K562 (cell line): ENCODE measurements around the gene EEF1A1. TPM values are rescaled to one million over a fixed set of nuclear protein-coding genes. Genes with fewer than 3 reads are reported as not detected.
A peak's percentile ranks its signal among the peaks of the same experiment; 100 is the strongest.

Experiments
- ATAC-seq: fragments of 200-7000 bp; cut with Tn5 transposase; 3 replicates; pipeline ENCODE4 v1.9.1; 2020; ENCODE audit warnings: moderate library complexity
- BruUV-seq: library from RNA; stranded (reverse); fragments of 400-500 nt; replicated peaks from 2 replicates; lab custom pipeline; 2021; lab: Mats Ljungman, UMichigan
- CTCF ChIA-PET: fragments of 300-600 bp; formaldehyde crosslinking; extraction: SDS; loops from one replicate; lab custom pipeline; 2021; ENCODE audit warnings: low intra/inter-chr PET ratio; lab: Yijun Ruan, JAX
- POLR2A ChIA-PET: fragments of 300-600, 350-650 bp; sonication (Branson Sonifier 250); formaldehyde crosslinking; extraction: SDS; loops from one replicate; lab custom pipeline; 2021; ENCODE audit warnings: antibody characterized with exemption, inconsistent platforms; lab: Yijun Ruan, JAX
- DNase-seq, 4 experiments: peaks; one replicate each; pipeline versions ENCODE4 v3.0.0 to v3.0.0-alpha.2; 2011 to 2018; ENCODE audit warnings: low spot score in 3 of 4, mixed read lengths in 3 of 4; ENCODE audit errors: extremely low read depth in 1 of 4
- FAIRE-seq: peaks from 2 replicates; lab custom pipeline; 2011; peaks lifted over from hg19 to GRCh38; lab: Jason Lieb, UNC
- H2AFZ ChIP-seq: 2 replicates; pipeline ENCODE4 v1.6.0; 2011; ENCODE audit warnings: low read depth, low read length, control low read depth, inconsistent platforms
- H3K27ac ChIP-seq: fragments of 200-600 bp; 3 replicates; pipeline ENCODE4 v1.8.0; 2011; ENCODE audit warnings: low read depth, mild to moderate bottlenecking, control low read depth, inconsistent platforms, low read length, moderate library complexity, mixed read lengths; ENCODE audit errors: extremely low read depth
- H3K27me3 ChIP-seq, 2 experiments: fragments of 300-600 bp in 1 of 2; 2 replicates in 1 of 2; 3 replicates in 1 of 2; pipeline versions ENCODE4 v1.6.0 to v1.8.0; 2011; ENCODE audit warnings: inconsistent platforms in 2 of 2, low read length in 2 of 2, mild to moderate bottlenecking in 1 of 2, mixed read lengths in 1 of 2, moderate library complexity in 1 of 2; ENCODE audit not compliant: control insufficient read depth in 2 of 2, insufficient read depth in 2 of 2
- H3K36me3 ChIP-seq: fragments of 300-600 bp; 3 replicates; pipeline ENCODE4 v1.8.0; 2011; ENCODE audit warnings: mild to moderate bottlenecking, low read length, inconsistent platforms; ENCODE audit not compliant: control insufficient read depth, insufficient read depth
- H3K4me1 ChIP-seq, 2 experiments: fragments of 200-600 bp in 1 of 2; replicated peaks in 1 of 2; 2 replicates in 1 of 2; 3 replicates in 1 of 2; pipeline versions ENCODE4 v1.5.1 to v1.8.0; 2011; ENCODE audit warnings: inconsistent platforms in 2 of 2, low read length in 2 of 2, mild to moderate bottlenecking in 1 of 2, mixed read lengths in 1 of 2, moderate library complexity in 1 of 2; ENCODE audit not compliant: control insufficient read depth in 2 of 2, insufficient read depth in 2 of 2
- H3K4me2 ChIP-seq: 2 replicates; pipeline ENCODE4 v1.6.1; 2011; ENCODE audit warnings: low read length, control low read depth, inconsistent platforms, mixed read lengths; ENCODE audit not compliant: insufficient read depth
- H3K4me3 ChIP-seq: fragments of 200-600 bp; sonication (generic), shearing (Covaris generic); 2 replicates; pipeline ENCODE4 v1.5.1; 2016; ENCODE audit warnings: control low read depth, inconsistent platforms
- H3K79me2 ChIP-seq: fragments of 200-600 bp; 3 replicates; pipeline ENCODE4 v1.8.0; 2011; ENCODE audit warnings: low read length, inconsistent platforms; ENCODE audit not compliant: control insufficient read depth, insufficient read depth
- H3K9ac ChIP-seq, 2 experiments: 2 replicates each; pipeline versions ENCODE4 v1.6.0 to v1.6.1; 2011; ENCODE audit warnings: low read depth in 2 of 2, low read length in 2 of 2, control low read depth in 1 of 2, inconsistent platforms in 1 of 2, mild to moderate bottlenecking in 1 of 2, mixed read lengths in 1 of 2; ENCODE audit not compliant: insufficient read depth in 1 of 2
- H3K9me1 ChIP-seq: one replicate; pipeline ENCODE4 v1.6.0; 2011; ENCODE audit warnings: inconsistent platforms, mild to moderate bottlenecking, low read length, moderate library complexity; ENCODE audit not compliant: control insufficient read depth, insufficient read depth
- H3K9me3 ChIP-seq: replicated peaks from 2 replicates; pipeline ENCODE4 v1.5.1; 2011; ENCODE audit warnings: low read depth, low read length, inconsistent platforms; ENCODE audit not compliant: control insufficient read depth, insufficient read depth
- H4K20me1 ChIP-seq: replicated peaks from 2 replicates; pipeline ENCODE4 v1.6.1; 2011; ENCODE audit warnings: low read length, inconsistent platforms, mixed read lengths; ENCODE audit not compliant: control insufficient read depth, insufficient read depth
- CEBPB ChIP-seq: fragments of 450-650 bp; IDR thresholded peaks from 2 replicates; pipeline ENCODE4 v1.6.1; 2016; ENCODE audit warnings: missing genetic modification characterization, missing compliant biosample characterization
- CEBPG ChIP-seq, 3 experiments: fragments of 200-800 bp in 1 of 3; sonication (Bioruptor generic) in 1 of 3; sonication (generic) in 1 of 3; formaldehyde crosslinking in 1 of 3; IDR thresholded peaks in 2 of 3; conservative IDR thresholded peaks in 1 of 3; 2 replicates each; pipeline versions ENCODE4 v1.6.1 to v1.8.0; 2016 to 2022; ENCODE audit warnings: missing compliant biosample characterization in 2 of 3, missing genetic modification characterization in 2 of 3, mild to moderate bottlenecking in 1 of 3, missing genetic modification reagents in 1 of 3
- NCOA1 ChIP-seq: fragments of 450-650 bp; IDR thresholded peaks from 2 replicates; pipeline ENCODE4 v1.6.1; 2016; ENCODE audit warnings: low read depth
- SAFB2 ChIP-seq: fragments of 200-400 bp; formaldehyde crosslinking; IDR thresholded peaks from 2 replicates; pipeline ENCODE4 v1.6.1; 2018; ENCODE audit warnings: borderline replicate concordance, low read length, low read depth, moderate library complexity; ENCODE audit not compliant: severe bottlenecking
- THRAP3 ChIP-seq: fragments of 450-650 bp; IDR thresholded peaks from 2 replicates; pipeline ENCODE4 v1.6.1; 2016; ENCODE audit warnings: mild to moderate bottlenecking, inconsistent platforms, borderline replicate concordance
- ZFPM2 ChIP-seq: fragments of 250-450 bp; sonication (Bioruptor Pico); IDR thresholded peaks from 2 replicates; pipeline ENCODE4 v1.5.1; 2022; ENCODE audit warnings: mild to moderate bottlenecking
- ZNF316 ChIP-seq: fragments of 450-650 bp; IDR thresholded peaks from 2 replicates; pipeline ENCODE4 v1.6.1; 2016
- ZNF354B ChIP-seq: fragments of 250-450 bp; sonication (Bioruptor Pico); IDR thresholded peaks from 2 replicates; pipeline ENCODE4 v1.4.0; 2020
- ZNF696 ChIP-seq: fragments of 250-450 bp; sonication (Bioruptor Pico); conservative IDR thresholded peaks from 2 replicates; pipeline ENCODE4 v1.4.0; 2020; ENCODE audit warnings: mild to moderate bottlenecking, moderate library complexity
- WGBS: fragments of 100-300 bp; shearing (Covaris generic); methylation state at CpG from one replicate; pipeline ENCODE4 v1.1.6; 2016; ENCODE audit warnings: low coverage, mixed read lengths; ENCODE audit not compliant: insufficient coverage; ENCODE audit errors: missing lambda C conversion rate; 5-methylcytosine and 5-hydroxymethylcytosine counted together
- in situ Hi-C: fragments of 300-500 bp; cut with MboI; formaldehyde crosslinking; loops from 4 replicates; pipeline ENCODE4 v1.15.0; 2018; ENCODE audit warnings: inconsistent platforms, mixed read lengths
- intact Hi-C: fragments of 100-400 bp; cut with micrococcal nuclease; formaldehyde crosslinking; loops from 2 replicates; pipeline ENCODE4 v1.14.2; 2022
- polyA plus RNA-seq, 8 experiments: library from polyadenylated mRNA; depleted of rRNA in 4 of 8; stranded (reverse) in 5 of 8; unstranded in 3 of 8; fragments of >200 nt; fragmentation: Nextera tagmentation in 2 of 8; fragmentation: Illumina TruSeq in 1 of 8; extraction: Ambion mirVana in 2 of 8; extraction: Trizol in 1 of 8; gene quantifications; 2 replicates each; pipeline versions ENCODE4 v1.2.1 to v1.2.3, GENCODE V29; 2011 to 2014; ENCODE audit warnings: inconsistent platforms in 1 of 8, missing spikeins in 1 of 8
- total RNA-seq, 7 experiments: library from RNA; depleted of rRNA in 6 of 7; stranded (reverse); fragments of >200 nt in 6 of 7; fragmentation: Illumina TruSeq in 2 of 7; extraction: Trizol in 2 of 7; gene quantifications; 2 replicates each; pipeline versions ENCODE4 v1.2.1 to v1.2.3, GENCODE V29; 2011 to 2021; ENCODE audit warnings: low replicate concordance in 1 of 7
- TF ChIP-seq, protein P1 (sequence below): fragments of 200-800 bp; sonication (Bioruptor generic); IDR thresholded peaks from 2 replicates; pipeline ENCODE4 v1.6.1; 2016; ENCODE audit warnings: missing genetic modification characterization, missing compliant biosample characterization
- TF ChIP-seq, protein P2 (sequence below): fragments of 250-450 bp; sonication (Bioruptor Pico); IDR thresholded peaks from 2 replicates; pipeline ENCODE4 v1.8.0; 2022; ENCODE audit warnings: moderate library complexity, mild to moderate bottlenecking, inconsistent platforms
- TF ChIP-seq, protein P3 (sequence below): fragments of 250-450 bp; sonication (Bioruptor Pico); IDR thresholded peaks from 2 replicates; pipeline ENCODE4 v1.9.0; 2021; ENCODE audit warnings: mild to moderate bottlenecking

EEF1A1 gene
- total and polyA plus RNA-seq, 9 of the 15 experiments (the other 6 are each of a cell fraction or from before 2014, with no cell fraction given) = 6,453 to 17,323 (median 11,082) TPM

DNA sequence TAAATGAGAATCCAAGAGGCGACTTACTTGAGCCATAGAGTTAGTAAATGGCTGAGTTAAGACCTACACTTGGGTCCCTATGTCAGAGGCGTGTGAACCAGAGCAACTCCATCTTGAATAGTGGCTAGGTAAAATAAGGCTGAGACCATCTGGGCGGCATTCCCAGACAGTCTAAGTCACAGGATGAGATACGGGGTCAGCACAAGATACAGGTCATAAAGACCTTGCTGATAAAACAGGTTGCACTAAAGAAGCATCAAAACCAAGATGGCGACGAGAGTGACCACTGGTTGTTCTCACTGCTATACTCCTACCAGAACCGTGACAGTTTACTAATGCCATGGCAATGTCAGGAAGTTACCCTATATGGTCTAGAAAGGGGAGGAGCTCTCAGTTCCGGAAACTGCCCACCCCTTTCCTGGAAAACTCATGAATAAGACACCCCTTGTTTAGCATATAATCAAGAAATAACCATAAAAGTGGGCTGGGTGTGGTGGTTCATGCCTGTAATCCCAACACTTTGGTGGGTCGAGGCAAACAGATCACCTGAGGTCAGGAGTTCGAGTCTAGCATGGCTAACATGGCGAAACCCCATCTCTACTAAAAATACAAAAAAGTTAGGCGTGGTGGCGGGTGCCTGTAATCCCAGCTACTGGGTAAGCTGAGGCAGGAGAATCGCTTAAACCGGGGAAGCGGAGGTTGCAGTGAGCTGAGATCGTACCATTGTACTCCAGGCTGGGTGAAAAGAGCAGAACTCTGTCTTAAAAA is 43.9 kb upstream of the EEF1A1 start (continued):
- TF ChIP-seq, protein P1, sequence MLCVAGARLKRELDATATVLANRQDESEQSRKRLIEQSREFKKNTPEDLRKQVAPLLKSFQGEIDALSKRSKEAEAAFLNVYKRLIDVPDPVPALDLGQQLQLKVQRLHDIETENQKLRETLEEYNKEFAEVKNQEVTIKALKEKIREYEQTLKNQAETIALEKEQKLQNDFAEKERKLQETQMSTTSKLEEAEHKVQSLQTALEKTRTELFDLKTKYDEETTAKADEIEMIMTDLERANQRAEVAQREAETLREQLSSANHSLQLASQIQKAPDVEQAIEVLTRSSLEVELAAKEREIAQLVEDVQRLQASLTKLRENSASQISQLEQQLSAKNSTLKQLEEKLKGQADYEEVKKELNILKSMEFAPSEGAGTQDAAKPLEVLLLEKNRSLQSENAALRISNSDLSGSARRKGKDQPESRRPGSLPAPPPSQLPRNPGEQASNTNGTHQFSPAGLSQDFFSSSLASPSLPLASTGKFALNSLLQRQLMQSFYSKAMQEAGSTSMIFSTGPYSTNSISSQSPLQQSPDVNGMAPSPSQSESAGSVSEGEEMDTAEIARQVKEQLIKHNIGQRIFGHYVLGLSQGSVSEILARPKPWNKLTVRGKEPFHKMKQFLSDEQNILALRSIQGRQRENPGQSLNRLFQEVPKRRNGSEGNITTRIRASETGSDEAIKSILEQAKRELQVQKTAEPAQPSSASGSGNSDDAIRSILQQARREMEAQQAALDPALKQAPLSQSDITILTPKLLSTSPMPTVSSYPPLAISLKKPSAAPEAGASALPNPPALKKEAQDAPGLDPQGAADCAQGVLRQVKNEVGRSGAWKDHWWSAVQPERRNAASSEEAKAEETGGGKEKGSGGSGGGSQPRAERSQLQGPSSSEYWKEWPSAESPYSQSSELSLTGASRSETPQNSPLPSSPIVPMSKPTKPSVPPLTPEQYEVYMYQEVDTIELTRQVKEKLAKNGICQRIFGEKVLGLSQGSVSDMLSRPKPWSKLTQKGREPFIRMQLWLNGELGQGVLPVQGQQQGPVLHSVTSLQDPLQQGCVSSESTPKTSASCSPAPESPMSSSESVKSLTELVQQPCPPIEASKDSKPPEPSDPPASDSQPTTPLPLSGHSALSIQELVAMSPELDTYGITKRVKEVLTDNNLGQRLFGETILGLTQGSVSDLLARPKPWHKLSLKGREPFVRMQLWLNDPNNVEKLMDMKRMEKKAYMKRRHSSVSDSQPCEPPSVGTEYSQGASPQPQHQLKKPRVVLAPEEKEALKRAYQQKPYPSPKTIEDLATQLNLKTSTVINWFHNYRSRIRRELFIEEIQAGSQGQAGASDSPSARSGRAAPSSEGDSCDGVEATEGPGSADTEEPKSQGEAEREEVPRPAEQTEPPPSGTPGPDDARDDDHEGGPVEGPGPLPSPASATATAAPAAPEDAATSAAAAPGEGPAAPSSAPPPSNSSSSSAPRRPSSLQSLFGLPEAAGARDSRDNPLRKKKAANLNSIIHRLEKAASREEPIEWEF (CRISPR knock-in tag) = peak; percentile 99
- TF ChIP-seq, protein P2, sequence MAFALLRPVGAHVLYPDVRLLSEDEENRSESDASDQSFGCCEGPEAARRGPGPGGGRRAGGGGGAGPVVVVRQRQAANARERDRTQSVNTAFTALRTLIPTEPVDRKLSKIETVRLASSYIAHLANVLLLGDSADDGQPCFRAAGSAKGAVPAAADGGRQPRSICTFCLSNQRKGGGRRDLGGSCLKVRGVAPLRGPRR (CRISPR knock-in tag) = peak; percentile 99

DNA sequence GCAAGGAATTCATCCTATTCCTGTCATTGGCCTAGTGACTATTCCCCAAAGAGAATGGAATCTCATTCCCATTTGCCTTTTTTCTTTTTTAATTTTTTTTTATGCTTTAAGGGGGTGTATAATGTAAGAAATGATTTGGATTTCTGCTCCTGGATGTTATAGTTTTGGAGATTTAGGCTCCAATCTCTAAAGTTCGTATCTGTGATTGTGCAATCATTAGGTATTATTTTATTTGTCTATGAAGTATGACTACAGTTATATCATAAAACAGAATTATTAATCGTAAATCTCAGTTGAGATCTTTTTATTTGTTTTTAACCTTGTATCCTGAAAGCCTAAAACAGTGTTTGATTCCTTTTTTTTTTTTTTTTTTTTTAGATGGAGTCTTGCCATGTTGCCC is 41.7 kb upstream of the EEF1A1 start:
- Histone ChIP-seq H3K27ac (no peak overlapping the region), H3K4me1 (peaks cover 4 to 19% of the 10 kb centered on the region in 2 experiments; a peak in 4 of 5 replicates), H3K9me3 (no peaks in the 10 kb centered on the region), H2AFZ (no peak overlapping the region), H3K9me1 (no peaks in the 10 kb centered on the region), H3K4me3 (no peak overlapping the region), H3K36me3 (no peaks in the 10 kb centered on the region), H3K4me2 (no peak overlapping the region), H4K20me1 (no peaks in the 10 kb centered on the region), H3K9ac (no peak overlapping the region), H3K27me3 (no peaks in the 10 kb centered on the region), H3K79me2 (no peaks in the 10 kb centered on the region)
- DNase-seq (no peak), FAIRE-seq (no peak), ATAC-seq (no peak)
- no TSS peak for BruUV-seq
- in situ Hi-C loops (no loop called here), intact Hi-C loops (no loop called here)
- 65% methylated on average over 2 of the region's 2 CpGs for WGBS
- CTCF ChIA-PET = no interaction called here
- POLR2A ChIA-PET = interaction anchor here (0.7 to 1.4 kb wide), 2 partner anchors 26 to 42 kb away, joined by 3 to 5 read pairs; partner anchors contain the start of gene EEF1A1
- TF ChIP-seq SAFB2 (no peak), CEBPB (tag) (peak; percentile 83), ZFPM2 (CRISPR knock-in tag) (no peak), ZNF696 (no peak), ZNF316 (no peak), THRAP3 (no peak), CEBPG (CRISPR knock-in tag; IDR thresholded peaks at IDR 0.05) (no peak), CEBPG (tag; conservative IDR thresholded peaks at IDR 0.05 in 1 of 2, IDR thresholded peaks at IDR 0.05 in 1 of 2) (peak; percentile 43 to 89; a peak in 3 of 4 replicates), ZNF354B (CRISPR knock-in tag) (no peak), NCOA1 (no peak)
- TF ChIP-seq, protein P3, sequence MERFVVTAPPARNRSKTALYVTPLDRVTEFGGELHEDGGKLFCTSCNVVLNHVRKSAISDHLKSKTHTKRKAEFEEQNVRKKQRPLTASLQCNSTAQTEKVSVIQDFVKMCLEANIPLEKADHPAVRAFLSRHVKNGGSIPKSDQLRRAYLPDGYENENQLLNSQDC (CRISPR knock-in tag) = no peak
